Lung (tissue), 12 donors: Measurements from ENCODE around the gene HMCES. TPM values are rescaled to one million over a fixed set of nuclear protein-coding genes. Genes with fewer than 3 reads are reported as not detected.

Experiments
- ATAC-seq: fragments of 200-7000 bp; cut with Tn5 transposase; one replicate; pipeline ENCODE4 v1.9.1; 2020; ENCODE audit warnings: moderate number of reproducible peaks; ENCODE audit not compliant: insufficient read depth, low FRiP score
- DNase-seq, 3 donors: peaks; one replicate each; pipeline ENCODE4 v3.0.0-alpha.2; 2013 to 2017
- H3K27ac ChIP-seq, 2 donors: one replicate each; pipeline ENCODE4 v1.5.1; 2013; ENCODE audit warnings: mild to moderate bottlenecking in 2 of 2, moderate library complexity in 2 of 2, control low read depth in 1 of 2, inconsistent platforms in 1 of 2, low read depth in 1 of 2, low read length in 1 of 2
- H3K27me3 ChIP-seq, 3 donors: one replicate each; pipeline ENCODE4 v1.5.1; 2013; ENCODE audit warnings: low read length in 2 of 3; ENCODE audit not compliant: control insufficient read depth in 3 of 3, insufficient read depth in 3 of 3
- H3K36me3 ChIP-seq, 4 donors: one replicate each; pipeline ENCODE4 v1.5.1; 2013; ENCODE audit warnings: low read length in 4 of 4, mild to moderate bottlenecking in 1 of 4, moderate library complexity in 1 of 4; ENCODE audit not compliant: control insufficient read depth in 4 of 4, insufficient read depth in 4 of 4
- H3K4me1 ChIP-seq, 5 donors: one replicate each; pipeline ENCODE4 v1.5.1; 2013; ENCODE audit warnings: low read length in 5 of 5, mild to moderate bottlenecking in 2 of 5, moderate library complexity in 1 of 5; ENCODE audit not compliant: control insufficient read depth in 5 of 5, insufficient read depth in 5 of 5
- H3K4me3 ChIP-seq: one replicate; pipeline ENCODE4 v1.5.1; 2013; ENCODE audit warnings: mild to moderate bottlenecking, control low read depth, moderate library complexity
- H3K9ac ChIP-seq, 2 donors: one replicate each; pipeline ENCODE4 v1.5.1; 2013; ENCODE audit warnings: low read length in 2 of 2, control low read depth in 1 of 2; ENCODE audit not compliant: insufficient read depth in 1 of 2
- H3K9me3 ChIP-seq, 4 donors: one replicate each; pipeline ENCODE4 v1.5.1; 2013; ENCODE audit warnings: low read length in 3 of 4, mild to moderate bottlenecking in 1 of 4, moderate library complexity in 1 of 4; ENCODE audit not compliant: control insufficient read depth in 4 of 4, insufficient read depth in 3 of 4
- CTCF ChIP-seq: IDR thresholded peaks from 2 replicates; pipeline ENCODE4 v1.5.1; 2012; ENCODE audit warnings: mild to moderate bottlenecking; ENCODE audit errors: control extremely low read depth, extremely low read depth
- WGBS, 2 donors: extraction: QIAGEN DNeasy Blood & Tissue Kit; methylation state at CpG; one replicate each; pipeline ENCODE4 v1.1.7; 2013; 5-methylcytosine and 5-hydroxymethylcytosine counted together
- polyA plus RNA-seq, 2 donors: library from polyadenylated mRNA; stranded (reverse); fragments of 200-250 nt; gene quantifications; one replicate each; pipeline ENCODE4 v1.2.1, GENCODE V29; 2013
- total RNA-seq, 2 donors: library from RNA; depleted of rRNA in 1 of 2; stranded (reverse); fragments of >200 nt in 1 of 2; gene quantifications; one replicate each; pipeline ENCODE4 v1.2.1, GENCODE V29; 2014 to 2021
- donor health status: control.
- donor health status: control.
- donor health status: Bipolar disorder and iron deficiency.
- donor health status: healthy.
- donor health status: DM: yes; HTN: yes; CAD: no.

The HMCES gene
- total and polyA plus RNA-seq, 4 donors, result 23.2 to 36.6 (median 34.6) TPM

GRCh38 chr3:129259612-129260477 lies 18.8 kb upstream of the HMCES start:
- no peak overlapping the region for H3K27ac ChIP-seq
- DNase-seq, result no peak

GRCh38 chr3:129260606-129261005 lies 18.1 kb upstream of the HMCES start:
- no peak overlapping the region for H3K27ac ChIP-seq
- no peaks in the 10 kb centered on the region for H3K9me3 ChIP-seq
- peaks cover 46 to 84% (median 64%) of the 10 kb centered on the region in 4 donors for H3K36me3 ChIP-seq
- H3K4me3 ChIP-seq, result no peak overlapping the region
- WGBS, 2 donors, result 97% methylated on average over 11 of the region's 11 CpGs
- no peaks in the 10 kb centered on the region for H3K27me3 ChIP-seq
- ATAC-seq (no peak), DNase-seq (no peak)
- no peaks in the 10 kb centered on the region for H3K4me1 ChIP-seq
- TF ChIP-seq CTCF, result no peak
- H3K9ac ChIP-seq, result no peak overlapping the region

More at GRCh38 chr3:129259612-129260477, 18.8 kb upstream of the HMCES start:
- no peaks in the 10 kb centered on the region for H3K4me1 ChIP-seq
- WGBS, 2 donors, result 89 to 94% methylated on average over 7 of the region's 7 CpGs
- peaks cover 47 to 83% (median 63%) of the 10 kb centered on the region in 4 donors for H3K36me3 ChIP-seq
- H3K4me3 ChIP-seq, result no peak overlapping the region
- no peak overlapping the region for H3K9ac ChIP-seq
- TF ChIP-seq CTCF, result no peak
- no peaks in the 10 kb centered on the region for H3K9me3 ChIP-seq
- no peak for ATAC-seq
- no peaks in the 10 kb centered on the region for H3K27me3 ChIP-seq

GRCh38 chr3:129261894-129262293 lies 16.8 kb upstream of the HMCES start:
- Histone ChIP-seq H3K27me3 (no peaks in the 10 kb centered on the region), H3K9me3 (no peaks in the 10 kb centered on the region), H3K27ac (no peak overlapping the region), H3K9ac (no peak overlapping the region), H3K4me3 (no peak overlapping the region), H3K4me1 (no peaks in the 10 kb centered on the region), H3K36me3 (peaks cover 46 to 77% (median 59%) of the 10 kb centered on the region in 4 donors)
- DNase-seq (no peak), ATAC-seq (no peak)
- TF ChIP-seq CTCF, result no peak
- 97% methylated on average over 3 of the region's 3 CpGs for WGBS, 2 donors
